Stimulated activated CD8-positive, alpha-beta memory T cell treated with anti-CD3 and anti-CD28 coated beads, Interleukin-2, amount 100 ng/mL, for 48 hours (primary cell): ENCODE measurements around the gene SIRPA.

Experiments
- DNase-seq, 2 donors: peaks; one replicate each; pipeline ENCODE4 v3.0.0-alpha.2; 2020; ENCODE audit warnings: low read depth in 2 of 2

Gene SIRPA

DNA sequence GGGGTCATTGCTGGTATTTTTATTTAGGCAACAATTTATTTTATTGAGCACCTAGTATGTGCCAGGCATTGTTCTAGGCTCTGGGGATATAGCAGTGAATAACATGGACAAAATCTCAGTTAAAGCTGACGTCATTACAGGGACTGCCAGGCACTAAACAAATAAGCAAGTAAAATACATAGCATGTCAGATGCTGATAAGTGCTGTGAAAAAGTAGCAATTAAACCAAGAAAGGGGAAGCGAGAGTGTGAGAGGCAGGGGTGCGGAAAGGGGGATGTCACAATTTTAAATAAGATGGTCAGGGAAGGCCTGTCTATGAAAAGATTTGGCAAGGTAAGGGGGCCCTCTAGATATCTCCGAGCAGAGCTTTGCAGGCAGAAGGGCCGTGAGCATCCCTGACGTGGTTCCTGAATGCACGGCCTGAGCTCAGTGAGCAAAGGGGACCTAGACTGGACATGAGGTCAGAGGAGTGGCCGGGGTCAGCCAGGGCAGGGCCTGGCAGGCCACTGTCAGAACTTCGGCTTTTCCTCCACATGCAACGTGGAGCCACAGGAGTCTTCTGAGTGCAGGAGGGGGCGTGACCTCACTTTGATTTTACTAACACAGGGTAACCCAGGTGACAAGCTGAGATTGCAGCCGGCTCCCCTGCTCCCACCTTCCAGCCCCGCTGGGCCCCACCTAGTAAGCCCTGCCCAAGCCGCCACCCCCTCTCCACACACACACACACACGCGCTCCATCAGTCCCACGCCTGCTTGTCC, 24.2 kb upstream of the SIRPA start:
- no peak for DNase-seq

DNA sequence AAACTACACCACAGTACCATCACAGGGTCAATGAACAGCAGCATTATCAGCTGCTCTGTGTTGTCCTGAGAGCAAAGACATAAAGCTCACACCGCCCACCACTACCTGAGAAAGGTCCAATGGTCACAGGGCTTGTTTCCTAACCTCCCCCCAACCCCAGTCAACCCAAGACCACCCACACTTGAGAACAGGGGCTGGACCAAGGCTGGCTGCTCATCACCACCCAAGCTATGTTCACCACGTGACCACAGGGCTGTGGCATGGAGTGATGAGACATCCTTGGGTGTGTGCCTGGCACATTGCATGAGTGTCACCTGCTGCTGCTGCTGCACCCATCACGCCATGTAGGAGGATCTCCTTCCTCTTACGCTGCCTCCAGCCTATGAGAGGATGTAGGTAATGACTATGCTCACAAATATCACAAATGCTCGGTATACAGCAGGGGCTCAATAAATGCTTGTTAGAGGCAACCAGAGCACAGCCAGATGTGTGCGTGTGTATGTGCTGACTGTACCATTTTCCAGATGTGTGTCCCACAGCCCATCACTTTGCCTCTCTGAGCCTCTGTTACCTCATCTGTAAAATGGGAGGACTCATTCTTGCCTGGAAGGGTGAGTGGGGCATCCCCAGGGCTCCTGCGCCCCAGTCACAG, 23.3 kb upstream of the SIRPA start:
- DNase-seq = peak in 1 of 2 donors; percentile 23

DNA sequence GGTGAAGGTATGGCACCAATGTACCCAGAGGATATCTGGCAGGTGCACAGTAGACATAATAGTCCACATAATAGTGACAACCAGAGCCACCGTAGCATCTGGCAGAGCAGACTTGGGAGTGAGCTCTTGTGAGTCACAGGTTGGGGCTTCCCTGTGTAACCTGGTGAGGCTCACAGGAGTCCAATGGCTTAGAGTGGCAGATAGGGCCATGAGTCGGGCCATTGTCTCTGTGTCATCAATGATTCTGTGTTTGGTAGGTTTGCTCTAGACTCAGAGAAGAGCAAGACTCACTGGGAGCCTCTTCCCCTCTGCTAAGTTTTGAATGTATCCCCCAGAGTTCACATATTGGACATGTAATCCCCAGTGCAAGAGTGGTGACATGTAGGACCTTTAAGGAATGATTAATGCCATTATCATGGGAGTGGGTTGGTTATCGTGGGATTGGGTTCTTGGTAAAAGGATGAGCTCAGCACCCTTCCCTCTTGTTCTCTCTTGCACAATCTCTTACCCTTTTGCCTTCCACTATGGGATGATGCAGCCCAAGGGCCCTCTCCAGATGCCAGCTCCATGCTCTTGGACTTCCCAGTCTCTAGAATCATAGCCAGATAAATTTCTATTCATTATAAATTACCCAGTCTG, 22.6 kb upstream of the SIRPA start:
- no peak for DNase-seq

DNA sequence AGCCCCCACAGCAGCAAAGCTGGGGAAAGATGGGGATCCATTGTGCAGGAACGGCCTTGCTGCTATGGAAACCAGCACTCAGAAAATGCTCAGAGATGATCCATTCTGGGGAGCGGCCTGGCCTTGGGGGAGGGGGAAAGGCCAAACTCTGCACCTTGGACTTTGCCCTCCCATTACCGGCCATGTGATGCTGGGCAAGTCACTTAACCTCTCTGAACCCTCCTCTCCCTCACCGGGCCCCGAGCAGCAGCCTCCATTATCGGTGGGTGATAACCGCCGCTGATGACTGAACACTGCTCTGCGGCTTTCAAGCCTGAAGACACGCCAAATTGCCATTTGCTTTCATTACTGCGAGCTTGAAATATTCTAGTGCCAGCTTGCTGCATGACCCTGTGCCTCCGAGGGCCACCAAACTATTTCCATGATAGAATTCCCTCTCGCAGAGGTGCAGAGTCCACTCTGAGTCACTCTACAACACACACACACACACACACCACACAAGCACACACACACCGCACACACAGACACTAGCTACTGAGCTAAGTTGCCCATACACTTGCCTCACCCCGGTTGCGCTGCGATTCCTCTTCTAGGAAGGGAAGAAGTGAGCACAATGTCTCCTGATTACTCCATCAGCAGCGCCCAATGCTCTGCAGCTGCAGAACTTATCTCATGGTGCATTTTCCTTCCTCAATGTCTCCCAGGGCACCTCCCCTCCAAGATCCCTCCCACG, 20.6 kb upstream of the SIRPA start:
- no peak for DNase-seq

DNA sequence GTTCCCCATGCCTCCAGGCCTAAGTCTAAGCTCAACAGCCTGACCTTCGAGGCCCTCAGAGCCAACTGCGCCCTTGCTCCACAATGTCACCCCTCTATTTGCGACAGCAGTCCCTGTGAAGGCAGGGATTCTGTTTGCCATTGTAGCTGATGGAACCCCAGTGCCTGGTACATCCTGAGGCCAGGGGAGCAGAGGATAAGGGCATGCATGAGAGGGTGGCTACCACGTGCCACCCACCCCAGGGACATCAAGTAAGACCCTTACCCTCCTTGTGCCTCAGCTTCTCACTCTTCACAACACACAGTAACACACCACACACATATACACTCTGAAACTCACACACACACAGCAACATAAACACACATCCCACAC, 20.0 kb upstream of the SIRPA start:
- no peak for DNase-seq

DNA sequence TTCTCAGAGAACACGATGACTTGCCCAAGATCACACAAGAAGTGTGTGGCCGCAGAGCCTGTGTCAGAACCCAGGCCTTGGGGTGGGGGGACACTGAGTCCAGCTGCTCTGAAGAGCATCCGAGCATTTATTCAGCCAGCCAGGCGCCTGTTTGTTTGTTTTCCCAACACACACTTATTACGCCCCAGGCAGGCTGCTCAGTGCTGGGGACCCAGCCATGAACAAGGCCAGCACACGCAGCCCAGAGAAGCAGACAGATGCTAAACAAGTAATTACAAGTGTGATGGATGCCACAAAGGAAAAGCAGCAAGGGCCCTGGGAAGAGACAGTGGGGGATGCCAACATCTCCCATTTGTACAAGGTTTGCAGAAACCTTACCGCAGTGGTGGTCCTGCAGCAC, 19.4 kb upstream of the SIRPA start:
- no peak for DNase-seq

DNA sequence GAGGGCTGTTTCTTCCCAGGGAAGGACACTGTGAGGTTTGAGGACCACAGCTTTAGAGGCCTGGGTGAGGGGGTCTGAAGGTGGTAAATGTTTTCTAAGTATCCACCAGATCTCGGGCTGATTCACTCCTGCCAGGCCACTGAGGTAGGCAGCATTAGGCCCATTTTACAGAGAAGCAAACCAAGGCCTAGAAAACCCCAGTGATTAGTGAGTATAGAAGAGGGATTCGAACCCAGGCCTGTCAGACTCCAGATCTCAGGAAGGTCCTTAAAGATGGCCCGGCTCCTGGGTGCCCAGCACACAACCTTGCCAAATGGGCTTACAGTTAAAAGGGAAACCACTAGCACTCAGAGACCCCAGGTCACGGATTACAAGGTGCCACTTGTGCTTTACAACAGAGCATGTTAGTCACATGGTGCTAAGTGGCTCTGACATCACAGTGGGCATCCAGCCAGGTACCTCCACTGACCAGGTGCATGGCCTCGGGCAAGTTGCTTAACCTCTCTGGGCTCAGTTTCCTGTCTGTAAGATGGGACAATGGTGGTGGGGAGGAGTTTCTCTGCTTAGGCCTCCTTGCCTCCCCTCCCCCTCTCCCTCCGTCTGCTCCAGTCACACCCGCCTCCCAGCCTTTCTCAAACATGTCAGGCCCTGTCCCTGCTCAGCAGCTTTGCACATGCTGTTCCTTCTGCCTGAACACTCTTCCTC, 18.8 kb upstream of the SIRPA start:
- DNase-seq = no peak

DNA sequence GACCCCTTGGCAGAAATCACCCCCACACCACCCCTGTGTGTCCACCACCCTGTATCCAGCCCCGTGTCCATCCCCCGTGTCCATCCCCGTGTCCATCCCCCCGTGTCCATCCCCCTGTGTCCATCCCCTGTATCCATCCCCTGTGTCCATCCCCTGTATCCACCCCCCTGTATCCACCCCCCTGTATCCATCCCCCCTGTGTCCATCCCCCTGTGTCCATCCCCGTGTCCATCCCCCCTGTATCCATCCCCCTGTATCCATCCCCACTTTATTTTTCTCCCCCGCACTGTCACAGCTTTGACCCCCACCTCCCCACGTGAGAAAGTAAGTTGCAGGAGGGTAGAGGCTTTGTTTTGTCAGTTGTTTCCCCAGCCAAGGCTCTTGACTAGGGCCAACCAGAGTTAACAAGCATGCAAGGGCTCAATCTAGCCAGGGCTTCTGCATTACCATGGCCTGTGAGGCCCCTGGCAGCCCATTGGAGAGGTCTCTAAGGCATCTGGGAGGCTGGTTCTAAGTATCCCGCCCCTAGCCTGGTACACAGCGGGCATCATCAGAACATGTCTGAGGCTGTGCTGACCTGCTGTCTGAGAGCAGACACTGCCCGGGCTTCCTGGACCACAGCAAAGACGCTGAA, 18.1 kb upstream of the SIRPA start:
- no peak for DNase-seq

DNA sequence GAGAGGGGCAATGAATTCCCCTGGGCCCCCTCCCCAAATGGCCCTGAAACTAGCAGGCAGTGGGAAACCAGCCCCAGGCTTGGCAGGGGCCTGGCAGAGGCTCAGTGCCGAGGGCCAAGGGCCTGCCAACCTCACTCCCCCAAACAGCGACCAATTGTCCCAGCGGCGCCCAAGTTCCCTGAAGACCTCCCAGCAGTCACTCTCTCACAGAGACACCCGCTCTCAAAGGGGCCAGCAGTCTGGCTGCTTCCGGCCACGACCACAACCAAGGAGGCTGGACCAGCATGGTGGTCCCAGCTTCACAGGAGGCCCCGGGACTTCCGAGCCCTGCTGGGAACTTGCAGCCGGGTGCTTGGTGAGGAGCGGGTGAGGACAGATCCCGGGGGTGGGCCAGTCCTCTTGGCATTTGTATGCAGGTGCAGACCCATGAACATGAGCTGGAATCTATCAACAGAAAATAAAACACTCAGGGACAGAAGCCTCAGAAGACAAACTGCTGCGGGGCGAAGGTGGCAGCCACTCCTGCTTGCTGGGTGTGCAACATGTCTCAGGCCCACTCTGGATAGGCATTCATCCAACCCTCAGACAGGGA, 17.5 kb upstream of the SIRPA start:
- DNase-seq = no peak

DNA sequence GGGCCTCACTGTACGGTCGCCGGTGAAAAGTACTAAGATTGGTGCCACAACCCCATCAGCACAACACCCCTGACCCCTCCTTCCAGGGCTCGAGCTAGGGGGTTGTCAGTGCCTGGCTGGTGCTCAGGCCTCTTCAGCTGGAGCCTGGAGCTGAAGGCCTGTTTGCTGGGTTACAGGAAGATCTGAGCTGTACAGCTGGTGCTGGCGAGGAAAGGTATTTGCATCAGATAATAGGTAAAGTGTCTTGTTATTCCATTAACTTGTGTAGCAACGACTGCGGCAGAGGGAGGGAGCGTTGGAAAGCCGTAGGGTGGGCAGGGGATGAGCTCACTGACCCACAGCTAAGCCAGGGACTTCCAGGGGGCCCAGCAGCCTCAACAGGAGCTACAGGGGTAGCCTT, 15.8 kb upstream of the SIRPA start:
- DNase-seq = no peak

DNA sequence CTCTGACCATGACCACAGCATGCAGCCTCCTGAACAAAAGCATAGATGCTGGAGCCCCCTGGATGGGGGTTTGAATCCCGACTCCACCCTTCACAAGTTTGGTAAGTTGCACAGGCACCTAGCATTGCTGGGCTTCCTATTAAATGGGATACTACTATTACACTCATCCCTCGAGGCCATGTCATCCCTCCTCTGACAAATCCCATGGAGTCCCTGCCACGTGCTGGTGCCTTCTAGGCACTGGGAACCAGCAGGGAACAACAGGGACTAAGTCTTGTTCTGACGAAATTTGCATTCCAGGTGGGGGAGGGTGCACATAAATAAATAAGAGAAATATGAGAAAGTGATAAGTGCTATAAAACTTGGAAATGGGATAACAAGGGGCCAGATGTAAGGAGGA, 15.3 kb upstream of the SIRPA start:
- DNase-seq = no peak

DNA sequence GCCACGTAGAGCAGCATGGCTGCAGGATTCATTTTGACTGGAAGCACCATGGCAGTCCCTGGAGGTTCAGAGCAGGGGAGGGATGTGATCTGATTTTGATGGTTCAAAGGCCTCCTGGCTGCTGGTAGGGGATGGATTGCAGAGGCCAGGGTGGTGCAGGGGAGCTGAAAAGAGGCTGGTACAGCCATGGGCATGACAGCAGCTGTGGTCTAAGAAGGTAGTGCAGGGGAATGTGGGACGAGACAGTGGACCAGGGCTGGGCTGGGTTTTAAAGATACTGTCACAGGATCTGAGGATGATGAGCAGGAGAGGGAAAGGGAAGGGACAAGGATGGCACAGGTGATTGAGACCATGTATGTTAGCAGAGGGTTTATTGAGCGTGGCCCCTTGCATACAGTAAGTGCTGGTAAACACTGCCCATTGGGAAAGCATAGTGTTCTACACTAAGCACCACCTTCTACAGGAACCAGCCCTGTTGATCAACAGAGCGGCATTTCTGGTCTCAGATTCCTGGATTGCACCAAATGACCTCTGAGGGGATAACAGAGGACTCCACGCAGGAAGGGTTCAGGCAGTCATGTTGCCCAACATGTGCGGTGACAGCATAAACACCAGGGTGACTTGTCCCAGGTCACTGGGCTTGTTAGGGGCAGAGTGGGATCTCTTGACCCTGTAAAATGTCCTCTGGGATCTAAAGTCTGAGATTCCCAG, 14.5 kb upstream of the SIRPA start:
- DNase-seq = no peak

DNA sequence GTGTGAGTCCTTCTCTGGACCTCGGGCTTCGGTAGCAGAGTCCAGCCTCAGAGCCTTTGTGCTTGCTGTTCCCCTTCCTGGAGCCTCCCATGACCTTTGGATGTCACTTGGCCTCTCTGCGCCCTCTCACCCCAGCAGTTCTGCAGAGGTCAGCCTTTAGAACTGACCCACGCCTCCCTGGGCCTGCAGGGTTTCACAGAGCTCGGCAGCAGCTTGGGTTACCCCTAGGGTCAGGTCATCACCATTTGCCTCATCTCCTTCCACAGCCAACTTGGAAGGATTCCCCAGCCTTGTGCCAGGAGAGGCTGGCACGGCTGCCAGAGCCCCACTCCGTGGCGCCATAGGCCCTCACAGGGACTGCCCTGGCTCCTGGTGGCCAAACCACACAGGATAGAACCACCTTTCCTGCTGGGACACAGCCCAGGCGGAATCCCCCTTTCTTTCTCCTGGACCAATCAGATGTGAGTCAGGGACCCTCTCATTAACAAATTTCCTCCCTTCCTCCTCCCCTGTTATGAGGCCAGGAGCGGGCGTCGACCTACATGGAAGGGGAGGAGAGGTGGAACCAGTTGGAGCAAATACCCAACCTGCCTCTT, 13.9 kb upstream of the SIRPA start:
- no peak for DNase-seq

DNA sequence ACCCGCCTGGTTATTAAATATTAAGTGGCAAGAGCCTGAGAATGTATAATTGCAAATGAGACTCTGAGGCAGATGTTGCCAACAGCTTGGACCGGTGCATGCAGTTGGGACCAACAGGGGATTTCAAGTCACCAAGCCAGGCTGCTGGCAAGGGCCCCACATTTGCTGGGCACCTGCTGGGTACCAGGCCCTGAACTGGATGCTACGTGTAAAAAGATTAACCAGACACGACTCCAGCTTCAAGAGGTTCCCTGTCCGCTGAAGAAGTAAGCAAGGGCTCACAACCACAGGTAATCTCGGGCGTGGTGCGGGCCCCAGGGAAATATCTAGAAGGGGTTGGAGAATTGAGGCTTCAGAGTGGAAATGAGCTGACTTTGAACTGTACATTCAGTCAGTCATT, 13.2 kb upstream of the SIRPA start:
- DNase-seq = no peak

DNA sequence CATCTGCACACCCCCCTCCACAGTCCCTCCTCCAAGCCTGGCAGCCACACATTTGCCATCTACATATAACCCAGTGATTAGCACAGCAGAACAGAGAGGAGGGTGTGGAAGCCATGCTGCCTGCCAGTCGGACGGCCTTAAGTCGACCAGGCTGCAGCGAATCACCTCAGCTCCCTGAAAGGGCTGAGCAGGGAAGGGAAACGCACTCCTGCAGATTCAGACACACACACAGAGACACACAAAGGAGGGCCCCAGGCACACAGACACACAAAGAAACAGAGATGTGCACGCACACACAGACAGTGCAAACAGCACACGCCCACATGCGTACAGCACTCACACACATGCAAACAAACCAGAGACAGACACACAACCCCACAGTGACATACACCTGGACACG, 11.2 kb upstream of the SIRPA start:
- DNase-seq = no peak

DNA sequence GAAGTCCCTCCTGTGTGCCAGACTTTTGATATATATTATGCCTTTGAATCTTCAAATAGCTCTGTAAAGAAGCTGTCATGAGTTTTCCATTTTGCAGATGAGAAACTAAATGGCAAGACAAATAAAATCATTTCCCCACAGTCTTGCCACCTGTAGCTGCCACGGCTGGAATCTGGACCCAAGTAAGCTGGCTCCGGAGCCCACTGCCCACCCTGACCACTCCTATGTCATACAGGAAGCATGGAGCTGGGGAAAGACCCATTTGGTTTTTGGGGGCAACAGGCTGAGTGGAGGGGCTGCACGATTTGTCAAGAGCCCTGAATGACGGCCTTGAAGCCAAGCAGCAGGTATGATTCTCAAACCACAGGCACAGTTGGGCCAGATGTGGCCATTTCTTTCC, 10.0 kb upstream of the SIRPA start:
- DNase-seq = no peak

DNA sequence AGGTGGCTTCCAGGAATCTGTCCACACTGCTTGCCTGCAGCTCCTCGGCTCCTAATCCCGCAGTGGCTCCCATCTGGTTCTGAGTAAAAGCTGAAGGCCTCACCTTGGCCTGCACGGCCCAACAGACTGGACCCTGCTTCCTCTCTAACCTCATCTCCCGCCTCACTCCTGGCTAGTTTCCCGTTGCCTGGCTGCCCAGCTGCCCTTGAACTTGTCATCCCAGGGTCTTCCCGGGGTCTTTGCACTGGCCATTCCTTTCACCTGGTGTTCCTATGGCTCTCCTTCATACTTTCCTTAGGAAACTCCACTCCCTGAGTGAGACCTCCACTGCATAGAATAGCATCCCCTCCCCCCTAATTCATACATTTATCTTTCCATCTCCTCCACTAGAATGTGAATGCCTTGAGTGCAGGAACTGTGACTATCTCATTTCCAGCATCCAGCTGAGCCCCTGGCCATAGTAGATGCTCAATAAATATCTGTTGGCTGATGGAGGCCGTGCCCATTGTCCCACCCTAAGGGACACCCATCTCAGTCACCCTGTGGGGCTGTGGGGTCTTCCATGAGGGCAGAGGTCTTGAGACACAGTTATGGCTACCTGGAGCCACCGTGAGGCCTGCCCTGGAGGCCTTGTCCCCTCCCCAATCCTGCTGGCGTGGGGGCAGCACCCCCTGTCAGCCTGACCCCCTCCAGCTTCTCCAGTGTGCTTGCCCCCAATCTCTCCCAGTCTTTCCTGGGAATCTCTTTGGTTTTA, 9.1 kb upstream of the SIRPA start:
- DNase-seq = no peak

DNA sequence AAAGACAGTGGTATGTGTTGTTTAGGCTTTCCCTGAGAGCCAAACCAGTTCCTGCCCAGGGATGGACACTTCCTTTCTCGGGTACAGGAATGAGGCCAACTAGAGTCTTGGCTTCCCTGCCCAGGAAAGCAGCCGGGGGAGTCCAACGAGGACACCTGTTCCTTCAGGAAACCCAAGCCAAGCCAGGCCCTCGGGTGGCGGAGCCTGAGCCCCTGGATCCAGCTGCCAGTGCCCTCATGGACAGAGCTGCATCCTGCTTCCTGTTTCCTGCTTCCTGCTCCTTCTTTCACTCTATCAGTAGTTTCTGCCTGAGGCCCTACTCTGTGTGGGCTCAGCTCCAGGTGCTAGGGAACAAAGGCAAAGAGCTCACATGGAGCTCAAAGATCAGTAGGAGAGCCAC, 7.9 kb upstream of the SIRPA start:
- DNase-seq = no peak

DNA sequence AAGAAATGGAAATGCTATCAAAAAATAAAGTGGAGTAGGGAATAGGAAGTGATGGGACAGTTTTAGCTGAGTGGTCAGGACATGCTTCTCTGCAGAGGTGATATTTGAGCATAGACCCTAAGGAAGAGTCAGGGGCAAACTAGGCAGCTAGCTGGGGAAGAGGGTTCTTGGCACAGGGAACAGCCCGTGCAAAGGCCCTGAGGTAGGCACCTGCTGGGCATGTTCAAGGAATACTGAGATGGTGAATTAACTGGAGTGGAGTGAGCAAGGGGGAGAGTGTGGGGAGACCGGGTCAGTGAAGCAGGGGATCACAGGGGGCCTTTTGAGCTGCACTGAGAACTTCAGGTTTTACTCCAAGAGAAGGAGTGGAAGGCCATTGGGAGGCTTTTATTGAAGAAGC, 7.5 kb upstream of the SIRPA start:
- no peak for DNase-seq
